Adrenal gland (tissue), 12 donors: Measurements from ENCODE around the gene PPP2R5A. TPM values are rescaled to one million over a fixed set of nuclear protein-coding genes. Genes with fewer than 3 reads are reported as not detected.

Experiments used
- DNase-seq, 7 donors: peaks; one replicate each; pipeline ENCODE4 v3.0.0-alpha.2; 2019 to 2020
- H3K27ac ChIP-seq, 5 donors: fragments of 200-600 bp; sonication (generic) in 4 of 5; 1 replicate in 3 of 5; 2 replicates in 2 of 5; pipeline versions ENCODE4 v1.5.1 to v1.8.0; 2016 to 2020; ENCODE audit warnings: mild to moderate bottlenecking in 1 of 5
- H3K27me3 ChIP-seq: fragments of 200-600 bp; 2 replicates; pipeline ENCODE4 v1.8.0; 2021
- H3K36me3 ChIP-seq, 2 donors: fragments of 200-600 bp; replicated peaks in 1 of 2; 1 replicate in 1 of 2; 2 replicates in 1 of 2; pipeline versions ENCODE4 v1.5.1 to v1.8.0; 2018 to 2022
- H3K4me1 ChIP-seq, 2 donors: fragments of 200-600 bp; replicated peaks in 1 of 2; 1 replicate in 1 of 2; 2 replicates in 1 of 2; pipeline versions ENCODE4 v1.5.1 to v1.8.0; 2018 to 2021
- H3K4me3 ChIP-seq, 4 donors: fragments of 200-600 bp; sonication (generic) in 3 of 4; one replicate each; pipeline ENCODE4 v1.5.1; 2016 to 2018
- H3K9me3 ChIP-seq, 3 donors: fragments of 200-600 bp; sonication (generic) in 1 of 3; replicated peaks in 1 of 3; 1 replicate in 2 of 3; 2 replicates in 1 of 3; pipeline versions ENCODE4 v1.5.1 to v1.8.0; 2016 to 2021
- CTCF ChIP-seq, 6 experiments: fragments of 450-650 bp in 4 of 6; fragments of 200-600 bp in 2 of 6; sonication (generic) in 1 of 6; IDR thresholded peaks; 1 replicate in 5 of 6; 2 replicates in 1 of 6; pipeline versions ENCODE4 v1.5.1 to v1.8.0; 2016 to 2021; ENCODE audit warnings: antibody characterized with exemption in 6 of 6, mild to moderate bottlenecking in 2 of 6, moderate library complexity in 1 of 6
- POLR2A ChIP-seq, 2 donors: fragments of 450-650 bp; IDR thresholded peaks; one replicate each; pipeline ENCODE4 v1.6.1; 2017; ENCODE audit warnings: antibody characterized with exemption in 2 of 2, mild to moderate bottlenecking in 2 of 2, moderate library complexity in 1 of 2
- WGBS, 4 donors: extraction: QIAGEN DNeasy Blood & Tissue Kit in 2 of 4; methylation state at CpG; one replicate each; pipeline versions ENCODE4 v1.1.5 to v1.1.7; 2013 to 2017; 5-methylcytosine and 5-hydroxymethylcytosine counted together
- intact Hi-C, 2 donors: fragments of 100-400 bp; cut with DNase I; formaldehyde crosslinking; loops; one replicate each; pipeline versions ENCODE4 v1.14.1 to v1.15.0; 2022 to 2023
- polyA plus RNA-seq, 3 donors: library from polyadenylated mRNA; stranded (reverse); fragments of 200-250 nt in 2 of 3; fragments of 350-450 nt in 1 of 3; fragmentation: Illumina TruSeq in 1 of 3; extraction: RNeasy Lipid Tissue Mini Kit (QIAGEN cat#74804) in 1 of 3; gene quantifications; one replicate each; pipeline ENCODE4 v1.2.3, GENCODE V29; 2013 to 2014
- total RNA-seq, 9 donors: library from RNA; depleted of rRNA in 4 of 9; stranded (reverse); fragments of >200 nt in 4 of 9; fragments of 120-200 nt in 1 of 9; fragmentation: NEBNext Ultra II Directional in 1 of 9; extraction: Animal tissue kit (Norgen Biotek cat#: 25700) in 1 of 9; gene quantifications; one replicate each; pipeline versions ENCODE4 v1.1.0 to v1.2.4, GENCODE V29; 2013 to 2023
- donor health status: healthy with polysubstance abuse.
- donor health status: Bipolar disorder and iron deficiency.
- donor health status: DM: yes; HTN: yes; CAD: no.
- donor health status: DM: no; HTN: no; CAD: no.
- donor health status: DM: no; HTN: no; CAD: no.
- donor health status: DM: yes; HTN: yes; CAD: no.

The PPP2R5A gene
- total and polyA plus RNA-seq, 12 donors: 11.8 to 27.5 (median 21.1) TPM

DNA sequence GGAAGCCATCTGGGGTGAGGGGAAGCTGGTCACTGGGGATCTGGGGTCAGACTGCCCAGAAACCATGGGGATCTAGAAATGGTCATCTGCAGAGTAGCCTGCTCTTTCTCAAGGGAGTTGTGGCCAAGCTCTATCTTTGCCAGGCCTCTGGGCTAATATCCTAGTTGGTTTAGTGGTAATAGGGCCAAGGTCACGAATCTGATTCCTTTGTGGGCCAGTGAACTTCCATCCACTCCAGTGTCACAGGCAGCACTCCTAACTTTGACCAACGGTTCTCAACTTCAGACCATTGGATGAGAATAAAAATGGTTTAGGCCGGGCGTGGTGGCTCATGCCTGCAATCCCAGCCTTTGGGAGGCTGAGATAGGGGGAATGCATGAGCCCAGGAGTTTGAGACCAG, 28.1 kb upstream of the PPP2R5A start:
- no peaks in the 10 kb centered on the region for H3K4me1 ChIP-seq
- no peaks in the 10 kb centered on the region for H3K9me3 ChIP-seq
- no peaks in the 10 kb centered on the region for H3K27me3 ChIP-seq
- TF ChIP-seq POLR2A (IDR thresholded peaks at IDR 0.05) (no peak), CTCF (IDR thresholded peaks at IDR 0.05) (no peak)
- no peaks in the 10 kb centered on the region for H3K36me3 ChIP-seq
- H3K27ac ChIP-seq: no peak overlapping the region
- H3K4me3 ChIP-seq: no peak overlapping the region
- WGBS, 4 donors: 55 to 79% (median 70%) methylated on average over 4 of the region's 4 CpGs
- DNase-seq: no peak
- intact Hi-C loops: no loop called here

DNA sequence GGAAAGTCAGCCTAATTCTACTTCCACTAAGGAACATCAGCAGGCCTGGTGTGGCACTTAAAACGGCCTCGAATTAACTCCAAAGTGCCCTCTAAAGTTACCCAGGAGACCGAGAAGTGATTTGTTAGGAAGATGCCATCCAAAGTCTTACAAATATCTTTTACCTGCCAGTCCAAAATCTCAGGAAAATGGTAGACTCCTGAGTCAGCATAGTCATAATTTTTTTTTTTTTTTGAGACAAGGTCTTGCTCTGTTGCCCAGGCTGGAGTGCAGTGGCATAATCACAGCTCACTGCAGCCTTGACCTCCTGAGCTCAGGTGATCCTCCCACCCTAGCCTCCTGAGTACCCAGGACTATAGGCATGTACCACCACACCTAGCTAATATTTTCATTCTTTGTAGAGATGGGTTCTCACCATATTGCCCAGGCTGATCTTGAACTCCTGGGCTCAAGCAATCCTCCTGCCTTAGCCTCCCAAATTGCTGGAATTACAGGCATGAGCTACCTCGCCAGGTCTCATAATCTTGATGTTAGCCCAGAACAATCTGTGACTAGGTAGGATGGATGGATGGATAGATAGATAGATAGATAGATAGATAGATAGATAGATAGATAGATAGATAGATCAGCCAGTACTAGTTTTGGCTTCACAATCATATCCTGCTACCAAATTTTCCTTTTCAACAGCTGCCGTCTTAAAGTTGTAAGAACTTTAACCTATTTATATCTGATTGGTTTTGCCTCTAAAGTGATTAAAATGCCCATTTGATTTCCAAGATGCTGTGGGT, 25.3 kb upstream of the PPP2R5A start:
- no peak for TF ChIP-seq POLR2A (IDR thresholded peaks at IDR 0.05)
- H3K36me3 ChIP-seq: no peaks in the 10 kb centered on the region
- 84 to 89% (median 88%) methylated on average over 5 of the region's 5 CpGs for WGBS, 4 donors
- no peaks in the 10 kb centered on the region for H3K27me3 ChIP-seq
- no peak for DNase-seq
- no peak overlapping the region for H3K4me3 ChIP-seq
- intact Hi-C loops: no loop called here
- H3K9me3 ChIP-seq: no peaks in the 10 kb centered on the region
- no peak overlapping the region for H3K27ac ChIP-seq
- H3K4me1 ChIP-seq: no peaks in the 10 kb centered on the region

GRCh38 chr1:212260557-212261355, 24.5 kb upstream of the PPP2R5A start:
- 89 to 93% (median 91%) methylated on average over 3 of the region's 3 CpGs for WGBS, 4 donors
- intact Hi-C loops: no loop called here
- Histone ChIP-seq H3K4me1 (no peaks in the 10 kb centered on the region), H3K27ac (no peak overlapping the region), H3K36me3 (no peaks in the 10 kb centered on the region), H3K27me3 (no peaks in the 10 kb centered on the region), H3K9me3 (no peaks in the 10 kb centered on the region), H3K4me3 (no peak overlapping the region)
- no peak for DNase-seq
- no peak for TF ChIP-seq CTCF (IDR thresholded peaks at IDR 0.05)
- no peak for TF ChIP-seq POLR2A (IDR thresholded peaks at IDR 0.05)

- intact Hi-C loops: no loop called here
- no peaks in the 10 kb centered on the region for H3K27me3 ChIP-seq
- no peaks in the 10 kb centered on the region for H3K9me3 ChIP-seq
- no peak overlapping the region for H3K27ac ChIP-seq
- TF ChIP-seq POLR2A (IDR thresholded peaks at IDR 0.05) (no peak), CTCF (IDR thresholded peaks at IDR 0.05) (no peak)
- no peak for DNase-seq
- H3K4me1 ChIP-seq: no peaks in the 10 kb centered on the region
- H3K4me3 ChIP-seq: no peak overlapping the region
- 69 to 78% (median 72%) methylated on average over 2 of the region's 2 CpGs for WGBS, 4 donors
- H3K36me3 ChIP-seq: no peaks in the 10 kb centered on the region
Observed at GRCh38 chr1:212261361-212261929, 23.8 kb upstream of the PPP2R5A start.
